ENCODE results near the gene NHLRC2. TPM values are rescaled to one million over a fixed set of nuclear protein-coding genes. Genes with fewer than 3 reads are reported as not detected.
A peak's percentile ranks its signal among the peaks of the same experiment; 100 is the strongest.
"Not testable (repeated sequence)": the region's sequence is repeated elsewhere in the genome, so short reads cannot be mapped to it uniquely, and the experiment has no call there.

The NHLRC2 gene, protein sequence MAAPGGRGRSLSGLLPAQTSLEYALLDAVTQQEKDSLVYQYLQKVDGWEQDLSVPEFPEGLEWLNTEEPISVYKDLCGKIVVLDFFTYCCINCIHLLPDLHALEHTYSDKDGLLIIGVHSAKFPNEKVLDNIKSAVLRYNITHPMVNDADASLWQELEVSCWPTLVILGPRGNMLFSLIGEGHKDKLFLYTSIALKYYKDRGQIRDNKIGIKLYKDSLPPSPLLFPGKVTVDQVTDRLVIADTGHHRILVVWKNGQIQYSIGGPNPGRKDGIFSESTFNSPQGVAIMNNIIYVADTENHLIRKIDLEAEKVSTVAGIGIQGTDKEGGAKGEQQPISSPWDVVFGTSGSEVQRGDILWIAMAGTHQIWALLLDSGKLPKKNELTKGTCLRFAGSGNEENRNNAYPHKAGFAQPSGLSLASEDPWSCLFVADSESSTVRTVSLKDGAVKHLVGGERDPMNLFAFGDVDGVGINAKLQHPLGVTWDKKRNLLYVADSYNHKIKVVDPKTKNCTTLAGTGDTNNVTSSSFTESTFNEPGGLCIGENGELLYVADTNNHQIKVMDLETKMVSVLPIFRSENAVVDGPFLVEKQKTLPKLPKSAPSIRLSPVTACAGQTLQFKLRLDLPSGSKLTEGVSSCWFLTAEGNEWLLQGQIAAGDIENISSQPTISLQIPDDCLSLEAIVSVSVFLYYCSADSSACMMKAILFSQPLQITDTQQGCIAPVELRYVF
- total RNA-seq, result 12.9 and 30.1 TPM in 2 replicates

DNA sequence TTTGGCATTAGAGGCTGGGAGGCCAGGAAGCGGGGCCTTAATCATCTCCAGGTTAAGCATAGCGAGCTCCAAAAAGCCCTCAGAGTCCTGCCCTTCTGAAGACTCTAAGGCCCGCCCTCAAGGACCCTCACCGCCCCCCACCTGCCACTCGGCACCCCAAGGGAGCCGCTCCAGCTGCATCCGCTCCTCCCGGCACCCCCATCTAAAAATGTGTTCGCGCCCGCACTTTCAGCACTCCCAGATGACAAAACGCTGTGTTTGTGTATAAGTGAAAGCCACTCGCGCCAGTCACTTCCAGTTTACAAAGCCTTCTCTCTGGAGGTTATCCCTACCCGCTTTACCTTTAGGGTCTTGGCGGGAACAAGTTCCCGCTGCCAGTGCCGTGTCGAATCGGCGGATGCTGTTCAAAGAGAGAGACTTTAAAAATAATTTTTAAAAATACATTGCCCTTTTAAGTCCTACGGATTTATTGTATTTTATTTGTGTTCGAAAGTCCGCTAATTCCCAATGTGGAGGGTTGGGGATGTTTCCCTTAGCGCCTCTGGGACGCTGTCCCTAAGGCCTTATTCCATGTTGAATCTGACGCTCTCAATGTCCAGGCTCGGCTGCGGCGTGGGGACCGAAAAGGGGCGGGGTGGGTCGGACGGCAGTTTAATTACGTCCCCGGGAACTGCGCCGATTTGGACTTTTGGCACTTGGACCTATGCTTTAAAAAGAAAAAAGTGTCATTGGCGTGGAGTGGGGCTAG, at the start of gene NHLRC2, which contains the start of gene DCLRE1A:
Gene NHLRC2 (plus strand): TSS at position 649 of the 748 bp plus-strand sequence. CDS start 212 bp downstream, outside the sequence.
Gene DCLRE1A (minus strand): TSS at position 70 of the 748 bp plus-strand sequence. CDS start 900 bp downstream, outside the sequence.
- peak; percentile 55 for DNase-seq (ENCODE audit: low read depth)
- TF ChIP-seq, protein P1, sequence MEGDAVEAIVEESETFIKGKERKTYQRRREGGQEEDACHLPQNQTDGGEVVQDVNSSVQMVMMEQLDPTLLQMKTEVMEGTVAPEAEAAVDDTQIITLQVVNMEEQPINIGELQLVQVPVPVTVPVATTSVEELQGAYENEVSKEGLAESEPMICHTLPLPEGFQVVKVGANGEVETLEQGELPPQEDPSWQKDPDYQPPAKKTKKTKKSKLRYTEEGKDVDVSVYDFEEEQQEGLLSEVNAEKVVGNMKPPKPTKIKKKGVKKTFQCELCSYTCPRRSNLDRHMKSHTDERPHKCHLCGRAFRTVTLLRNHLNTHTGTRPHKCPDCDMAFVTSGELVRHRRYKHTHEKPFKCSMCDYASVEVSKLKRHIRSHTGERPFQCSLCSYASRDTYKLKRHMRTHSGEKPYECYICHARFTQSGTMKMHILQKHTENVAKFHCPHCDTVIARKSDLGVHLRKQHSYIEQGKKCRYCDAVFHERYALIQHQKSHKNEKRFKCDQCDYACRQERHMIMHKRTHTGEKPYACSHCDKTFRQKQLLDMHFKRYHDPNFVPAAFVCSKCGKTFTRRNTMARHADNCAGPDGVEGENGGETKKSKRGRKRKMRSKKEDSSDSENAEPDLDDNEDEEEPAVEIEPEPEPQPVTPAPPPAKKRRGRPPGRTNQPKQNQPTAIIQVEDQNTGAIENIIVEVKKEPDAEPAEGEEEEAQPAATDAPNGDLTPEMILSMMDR (conservative IDR thresholded peaks at IDR 0.05; ENCODE audit: low read depth, low read length), result no peak
- peak within 1 kb of the TSS; percentile 91 for H3K4me3 ChIP-seq (ENCODE audit: low read depth, low read length)

DNA sequence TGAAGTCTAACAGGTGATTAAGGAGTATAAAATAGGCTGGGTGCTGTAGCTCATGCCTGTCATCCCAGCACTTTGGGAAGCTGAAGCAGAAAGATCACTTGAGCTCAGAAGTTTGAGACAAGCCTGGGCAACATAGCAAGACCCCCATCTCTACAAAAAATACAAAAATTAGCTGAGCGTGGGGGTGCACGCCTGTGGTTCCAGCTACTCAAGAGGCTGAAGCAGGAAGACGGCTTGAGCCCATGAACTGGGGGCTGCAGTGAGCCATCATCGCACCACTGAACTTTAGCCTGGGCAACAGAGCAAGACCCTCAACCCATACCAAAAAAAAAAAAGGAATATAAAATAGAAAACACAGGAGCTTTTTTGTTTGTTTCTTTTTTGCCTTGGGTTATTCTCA, 48.0 kb upstream of the NHLRC2 start:
- TF ChIP-seq, protein P1 (conservative IDR thresholded peaks at IDR 0.05; ENCODE audit: low read depth, low read length), result no peak
- H3K4me3 ChIP-seq (ENCODE audit: low read depth, low read length), result no peak overlapping the region

GRCh38 chr10:113808168-113808567, 46.3 kb upstream of the NHLRC2 start:
- TF ChIP-seq, protein P1 (conservative IDR thresholded peaks at IDR 0.05; ENCODE audit: low read depth, low read length), result no peak
- no peak overlapping the region for H3K4me3 ChIP-seq (ENCODE audit: low read depth, low read length)
- DNase-seq (ENCODE audit: low read depth), result no peak

More for the DNA sequence above, 48.0 kb upstream of the NHLRC2 start:
- no peak for DNase-seq (ENCODE audit: low read depth)

DNA sequence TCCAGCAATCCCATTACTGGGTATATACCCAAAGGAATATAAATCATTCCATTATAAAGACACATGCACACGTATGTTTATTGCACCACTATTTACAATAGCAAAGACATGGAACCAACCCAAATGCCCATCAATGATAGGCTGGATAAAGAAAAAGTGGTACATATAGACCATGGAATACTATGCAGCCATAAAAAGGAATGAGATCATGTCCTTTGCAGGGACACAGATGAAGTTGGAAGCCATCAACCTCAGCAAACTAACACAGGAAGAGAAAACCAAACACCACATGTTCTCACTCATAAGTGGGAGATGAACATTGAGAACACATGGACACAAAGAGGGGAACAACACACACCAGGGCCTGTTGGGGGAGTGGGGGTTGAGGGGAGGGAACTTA, 39.8 kb upstream of the NHLRC2 start:
- DNase-seq (ENCODE audit: low read depth); H3K4me3 ChIP-seq (ENCODE audit: low read depth, low read length): not testable (repeated sequence)

- TF ChIP-seq, protein P1 (conservative IDR thresholded peaks at IDR 0.05; ENCODE audit: low read depth, low read length), result no peak
- H3K4me3 ChIP-seq (ENCODE audit: low read depth, low read length), result no peak overlapping the region
- no peak for DNase-seq (ENCODE audit: low read depth)
These were observed 34.5 kb upstream of the NHLRC2 start for GRCh38 chr10:113819989-113820388.

DNA sequence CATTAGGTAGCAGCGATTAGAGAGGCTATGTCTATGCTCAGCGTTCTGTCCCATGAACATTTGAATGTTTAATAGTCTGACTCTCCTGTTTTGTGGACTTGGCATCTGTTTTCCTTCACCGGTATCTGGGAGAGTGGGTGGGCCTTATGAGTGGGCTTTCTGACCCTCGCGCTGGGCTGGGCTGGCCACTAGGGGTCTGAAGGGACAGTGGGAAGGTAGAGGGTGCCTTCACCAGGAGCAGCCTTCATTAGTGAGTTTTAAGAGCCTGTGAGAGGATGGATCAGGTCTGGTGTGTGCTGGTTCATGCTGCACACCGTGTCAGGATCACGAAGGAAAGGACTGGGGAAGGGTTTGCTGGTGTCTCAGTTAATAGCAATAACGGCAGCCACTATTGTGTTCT, 34.0 kb upstream of the NHLRC2 start:
- DNase-seq (ENCODE audit: low read depth), result no peak
- H3K4me3 ChIP-seq (ENCODE audit: low read depth, low read length), result no peak overlapping the region
- TF ChIP-seq, protein P1 (conservative IDR thresholded peaks at IDR 0.05; ENCODE audit: low read depth, low read length), result peak; percentile 26

- H3K4me3 ChIP-seq (ENCODE audit: low read depth, low read length); DNase-seq (ENCODE audit: low read depth): not testable (repeated sequence)
These were observed 33.2 kb upstream of the NHLRC2 start for GRCh38 chr10:113821306-113821705.
